ENCODE data around the gene CASP14. TPM values are rescaled to one million over a fixed set of nuclear protein-coding genes. Genes with fewer than 3 reads are reported as not detected.
A peak's percentile ranks its signal among the peaks of the same experiment; 100 is the strongest.

The CASP14 gene
- total and polyA plus RNA-seq, 10 of the 15 experiments (the other 5 are each of a cell fraction or from before 2014, with no cell fraction given) = 0.06 to 0.40 (median 0.13) TPM; not detected in 2

DNA sequence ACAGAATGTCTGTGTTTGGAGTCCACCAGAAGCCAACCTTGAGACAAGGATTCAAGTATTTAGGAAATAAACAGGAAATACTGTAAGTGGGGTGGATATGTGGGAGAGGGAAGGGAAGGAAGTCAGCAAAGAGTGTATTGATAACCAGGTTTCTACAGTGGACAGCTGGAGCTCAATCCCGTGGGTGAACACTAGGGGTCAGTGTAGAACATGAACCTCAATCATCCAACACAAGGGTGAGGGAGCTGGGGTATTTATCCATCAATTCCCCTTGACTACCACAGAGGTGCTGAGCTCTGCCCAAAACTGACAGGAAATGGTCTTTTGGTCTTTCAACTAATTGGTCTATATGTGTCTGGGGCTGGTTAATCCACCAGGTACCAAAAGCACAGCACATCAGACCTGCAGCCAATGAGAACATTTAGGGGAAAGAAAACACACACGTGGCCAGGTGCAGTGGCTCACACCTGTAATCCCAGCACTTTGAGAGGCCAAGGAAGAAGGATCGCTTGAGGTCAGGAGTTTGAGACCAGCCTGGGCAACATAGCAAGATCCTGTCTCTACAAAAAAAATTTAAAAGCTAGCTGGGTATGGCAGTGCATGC is 52.3 kb downstream of the CASP14 start:
- SMC1A ChIA-PET (ENCODE audit: uncharacterized antibody, unreplicated experiment) = interaction anchor here (0.7 to 1.9 kb wide), 5 partner anchors 24 to 454 kb away, joined by 3 to 6 read pairs (median 4); a partner anchor contains a TSS
- no peaks in the 10 kb centered on the region for H3K4me1 ChIP-seq (ENCODE audit: control insufficient read depth, insufficient read depth, low read length)
- H3K4me3 ChIP-seq = no peak overlapping the region
- no peak for DNase-seq (ENCODE audit: low read depth, low spot score)
- RAD21 ChIA-PET (ENCODE audit: unreplicated experiment) = interaction anchor here (0.5 to 2.0 kb wide), 4 partner anchors 9 to 500 kb away, joined by 3 to 10 read pairs (median 5); no protein-coding TSS in a partner anchor
- CTCF ChIA-PET = interaction anchor here (0.6 to 3.6 kb wide), 18 partner anchors 9 to 564 kb away, joined by 3 to 52 read pairs (median 4); partner anchors contain the start of genes AKAP8L and OR1I1
- H3K4me2 ChIP-seq (ENCODE audit: control insufficient read depth, insufficient read depth) = no peak overlapping the region
- no peaks in the 10 kb centered on the region for H3K36me3 ChIP-seq (ENCODE audit: control insufficient read depth in 2 of 2, insufficient read depth in 2 of 2, low read length in 1 of 2)
- H3K9ac ChIP-seq (ENCODE audit: control insufficient read depth, insufficient read depth, low read length) = no peak overlapping the region
- WGBS (ENCODE audit: insufficient coverage, insufficient replicate concordance, low lambda C conversion rate, missing lambda C conversion rate) = 31% methylated on average over 3 of the region's 3 CpGs
- H3K27me3 ChIP-seq (replicated peaks in 1 of 2; ENCODE audit: control insufficient read depth in 2 of 2, insufficient read depth in 2 of 2, low read length in 1 of 2) = no peaks in the 10 kb centered on the region
- H2AFZ ChIP-seq (ENCODE audit: control insufficient read depth, low read depth, low read length) = no peak overlapping the region
- BruUV-seq (replicated peaks) = no TSS peak
- no peaks in the 10 kb centered on the region for H4K20me1 ChIP-seq (ENCODE audit: control insufficient read depth, insufficient read depth)
- no peaks in the 10 kb centered on the region for H3K79me2 ChIP-seq (ENCODE audit: control insufficient read depth, insufficient read depth, low read length)
- intact Hi-C loops (cut with micrococcal nuclease; ENCODE audit: unreplicated experiment) = no loop called here
- peak; percentile 66 for ATAC-seq
- POLR2A ChIA-PET = no interaction called here
- TF ChIP-seq CTCF (IDR thresholded peaks at IDR 0.05 in 2 of 3, conservative IDR thresholded peaks at IDR 0.05 in 1 of 3; ENCODE audit: control insufficient read depth in 2 of 3, extremely low read depth in 1 of 3, insufficient read depth in 1 of 3, low read depth in 3 of 3, low read length in 3 of 3) (peak; percentile 48 to 74 (median 62)), RAD21 (IDR thresholded peaks at IDR 0.05; ENCODE audit: insufficient read depth, low read depth, low read length) (peak; percentile 48), GATAD2B (conservative IDR thresholded peaks at IDR 0.05; ENCODE audit: low read depth) (no peak)
- in situ Hi-C loops (cut with MboI) = no loop called here
- no peak for FAIRE-seq
- no peaks in the 10 kb centered on the region; the same call in 2 of the 3 replicates for H3K9me3 ChIP-seq (replicated peaks; ENCODE audit: control insufficient read depth, insufficient read depth, low read length)
- no peak overlapping the region for H3K27ac ChIP-seq (ENCODE audit: control insufficient read depth, insufficient read depth)

- H3K4me3 ChIP-seq = no peak overlapping the region
- peaks cover 3 to 5% of the 10 kb centered on the region in 2 experiments; a peak in 2 of 4 replicates for H3K27me3 ChIP-seq (replicated peaks in 1 of 2; ENCODE audit: control insufficient read depth in 2 of 2, insufficient read depth in 2 of 2, low read length in 1 of 2)
- in situ Hi-C loops (cut with MboI) (no loop called here), intact Hi-C loops (cut with micrococcal nuclease; ENCODE audit: unreplicated experiment) (no loop called here)
- CTCF ChIA-PET = interaction anchor here (1.1 kb wide), 1 partner anchor 12 kb away, joined by 3 read pairs; no protein-coding TSS in a partner anchor
- no peak overlapping the region for H2AFZ ChIP-seq (ENCODE audit: control insufficient read depth, low read depth, low read length)
- 0% methylated on average over 1 of the region's 1 CpG for WGBS (ENCODE audit: insufficient coverage, insufficient replicate concordance, low lambda C conversion rate, missing lambda C conversion rate)
- H3K9me3 ChIP-seq (replicated peaks; ENCODE audit: control insufficient read depth, insufficient read depth, low read length) = no peaks in the 10 kb centered on the region; the same call in 2 of the 3 replicates
- DNase-seq (ENCODE audit: low read depth, low spot score) (no peak), FAIRE-seq (no peak), ATAC-seq (no peak)
- SMC1A ChIA-PET (ENCODE audit: uncharacterized antibody, unreplicated experiment) = no interaction called here
- no peak overlapping the region for H3K4me2 ChIP-seq (ENCODE audit: control insufficient read depth, insufficient read depth)
- H3K4me1 ChIP-seq (ENCODE audit: control insufficient read depth, insufficient read depth, low read length) = no peaks in the 10 kb centered on the region
- RAD21 ChIA-PET (ENCODE audit: unreplicated experiment) = no interaction called here
- H3K36me3 ChIP-seq (ENCODE audit: control insufficient read depth in 2 of 2, insufficient read depth in 2 of 2, low read length in 1 of 2) = no peaks in the 10 kb centered on the region
- H4K20me1 ChIP-seq (ENCODE audit: control insufficient read depth, insufficient read depth) = no peaks in the 10 kb centered on the region
- H3K27ac ChIP-seq (ENCODE audit: control insufficient read depth, insufficient read depth) = no peak overlapping the region
- BruUV-seq (replicated peaks) = no TSS peak
- POLR2A ChIA-PET = no interaction called here
- H3K9ac ChIP-seq (ENCODE audit: control insufficient read depth, insufficient read depth, low read length) = no peak overlapping the region
- no peaks in the 10 kb centered on the region for H3K79me2 ChIP-seq (ENCODE audit: control insufficient read depth, insufficient read depth, low read length)
- TF ChIP-seq NFYA (IDR thresholded peaks at IDR 0.05; ENCODE audit: borderline replicate concordance, low read depth, low read length) (no peak), SPI1 (IDR thresholded peaks at IDR 0.05; ENCODE audit: borderline replicate concordance, insufficient read depth, low read depth, low read length) (no peak), ZNF384 (IDR thresholded peaks at IDR 0.05; ENCODE audit: borderline replicate concordance, low read depth, low read length) (no peak), FOXK2 (IDR thresholded peaks at IDR 0.05) (no peak), NFYB (IDR thresholded peaks at IDR 0.05; ENCODE audit: insufficient read depth, low read depth, low read length) (no peak), TCF12 (IDR thresholded peaks at IDR 0.05; ENCODE audit: low read depth, low read length) (no peak), ATF7 (IDR thresholded peaks at IDR 0.05; ENCODE audit: low read depth) (no peak), GATAD2B (conservative IDR thresholded peaks at IDR 0.05; ENCODE audit: low read depth) (no peak), NFIC (IDR thresholded peaks at IDR 0.05; ENCODE audit: low read depth, low read length) (no peak), ZNF274 (IDR thresholded peaks at IDR 0.05; ENCODE audit: insufficient read depth, insufficient read length) (no peak)
- TF ChIP-seq, protein P1, sequence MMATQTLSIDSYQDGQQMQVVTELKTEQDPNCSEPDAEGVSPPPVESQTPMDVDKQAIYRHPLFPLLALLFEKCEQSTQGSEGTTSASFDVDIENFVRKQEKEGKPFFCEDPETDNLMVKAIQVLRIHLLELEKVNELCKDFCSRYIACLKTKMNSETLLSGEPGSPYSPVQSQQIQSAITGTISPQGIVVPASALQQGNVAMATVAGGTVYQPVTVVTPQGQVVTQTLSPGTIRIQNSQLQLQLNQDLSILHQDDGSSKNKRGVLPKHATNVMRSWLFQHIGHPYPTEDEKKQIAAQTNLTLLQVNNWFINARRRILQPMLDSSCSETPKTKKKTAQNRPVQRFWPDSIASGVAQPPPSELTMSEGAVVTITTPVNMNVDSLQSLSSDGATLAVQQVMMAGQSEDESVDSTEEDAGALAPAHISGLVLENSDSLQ (IDR thresholded peaks at IDR 0.05) = no peak
Measured at GRCh38 chr19:15104003-15104402, 54.7 kb downstream of the CASP14 start.

Data from GM12878 (cell line).